NCI-H1092 (cell line): Measurements from ENCODE around the gene PRKG2.

Source experiments
- DNase-seq: peaks from one replicate; lab custom pipeline; 2025; lab: John Stamatoyannopoulos, UW

Gene PRKG2

DNA sequence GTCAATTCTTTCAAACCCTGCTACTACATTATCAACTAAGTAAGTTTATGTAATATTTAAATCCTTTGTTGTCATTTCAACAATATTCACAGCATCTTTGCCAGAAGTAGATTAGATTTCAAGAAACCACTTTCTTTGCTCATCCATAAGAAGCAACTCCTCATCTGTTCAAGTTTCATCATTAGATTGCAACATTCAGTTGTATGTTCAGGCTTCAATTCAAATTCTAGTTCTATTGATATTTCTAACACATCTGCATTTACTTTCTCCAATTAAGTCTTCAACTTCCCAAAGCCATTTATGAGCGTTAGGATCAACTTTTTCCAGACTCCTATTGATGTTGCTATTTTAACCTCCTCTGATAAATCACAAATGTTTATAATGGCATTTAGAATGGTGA is 118.5 kb downstream of the PRKG2 start:
- DNase-seq, result no peak

DNA sequence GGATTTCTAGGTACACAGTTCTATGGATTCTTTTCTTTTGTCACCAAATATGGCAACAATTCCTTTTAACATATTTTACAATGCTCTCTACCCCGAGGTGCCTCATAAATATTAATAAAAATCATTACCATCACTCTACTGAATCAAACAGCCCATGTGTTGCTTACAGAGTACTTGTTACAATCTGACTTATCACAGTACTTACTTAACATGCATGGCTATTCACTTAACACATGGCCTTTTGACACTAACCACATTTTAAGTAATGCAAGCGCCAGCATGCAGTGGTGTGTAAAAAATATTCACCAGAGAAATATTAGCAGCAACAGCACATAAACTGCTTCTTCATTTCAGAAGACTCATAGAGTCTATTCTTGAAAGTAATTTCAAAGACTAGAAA is 119.6 kb downstream of the PRKG2 start:
- no peak for DNase-seq

DNA sequence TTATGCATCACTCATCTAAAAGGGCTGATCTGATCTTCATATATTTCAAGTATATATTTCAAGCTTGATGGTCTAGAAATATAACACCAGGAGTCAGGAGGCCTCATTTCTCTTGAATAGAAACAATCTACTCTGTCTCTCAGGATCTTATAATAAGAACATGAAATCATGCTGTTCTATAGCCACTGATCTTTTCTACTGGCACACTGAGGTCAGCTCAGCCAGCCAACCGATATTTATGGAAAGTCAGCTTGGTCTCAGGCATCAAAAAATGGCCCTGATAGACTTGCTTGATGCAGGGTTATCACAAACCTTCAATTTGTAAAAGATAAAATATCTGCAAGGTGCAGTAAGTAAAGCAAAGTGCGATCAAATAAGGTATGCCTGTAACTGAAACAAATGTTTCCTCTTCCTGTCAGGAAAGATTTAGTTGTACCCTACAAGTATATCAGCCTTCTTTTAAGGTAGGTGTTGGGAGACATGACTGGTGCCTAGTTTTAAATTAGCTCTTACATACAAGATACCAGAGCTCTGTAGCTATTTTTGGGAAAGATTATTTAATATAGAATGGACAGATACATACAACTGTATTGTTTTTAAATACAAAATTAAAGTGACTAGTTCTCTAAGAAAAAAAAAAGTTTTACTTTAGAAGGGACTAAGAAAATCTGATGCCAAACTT is 121.2 kb downstream of the PRKG2 start:
- DNase-seq, result no peak

DNA sequence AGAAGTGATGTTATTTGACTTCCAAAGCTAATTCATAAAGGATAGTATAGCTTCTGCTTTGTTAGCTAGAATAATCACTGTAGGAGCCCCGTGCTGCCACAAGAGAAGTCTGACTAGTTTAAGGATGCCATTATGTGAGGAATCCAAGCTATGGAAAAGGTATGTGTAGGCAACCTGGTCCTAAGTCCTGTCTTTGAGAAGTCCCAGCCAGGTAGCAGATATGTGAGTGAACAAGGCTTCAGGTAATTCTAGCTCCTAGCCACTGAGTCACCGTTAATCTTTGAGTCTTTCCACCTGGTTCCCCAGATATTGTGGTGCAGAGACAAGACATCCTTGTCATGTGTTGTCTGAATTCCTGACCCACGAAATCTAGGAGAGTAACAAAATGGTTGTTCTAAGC is 129.0 kb downstream of the PRKG2 start:
- no peak for DNase-seq

DNA sequence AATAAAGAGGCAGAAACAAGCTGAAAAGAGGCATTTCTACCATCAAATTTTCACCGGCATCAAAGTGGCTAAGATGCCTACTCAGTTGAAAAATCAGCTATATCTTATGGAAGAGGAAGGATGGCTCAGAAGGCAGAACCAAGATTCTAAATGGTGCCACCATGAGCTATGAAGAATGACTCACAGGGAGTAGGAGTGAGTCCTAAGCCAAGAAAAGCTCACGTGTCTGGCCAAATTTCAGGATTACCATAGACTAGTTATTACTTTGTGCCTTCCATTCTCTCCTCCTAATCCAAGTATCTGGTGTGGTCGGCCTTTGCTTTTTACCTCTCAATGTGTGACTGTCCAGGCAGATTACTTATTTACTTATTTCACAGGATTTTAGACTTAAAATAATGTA is 129.7 kb downstream of the PRKG2 start:
- no peak for DNase-seq

DNA sequence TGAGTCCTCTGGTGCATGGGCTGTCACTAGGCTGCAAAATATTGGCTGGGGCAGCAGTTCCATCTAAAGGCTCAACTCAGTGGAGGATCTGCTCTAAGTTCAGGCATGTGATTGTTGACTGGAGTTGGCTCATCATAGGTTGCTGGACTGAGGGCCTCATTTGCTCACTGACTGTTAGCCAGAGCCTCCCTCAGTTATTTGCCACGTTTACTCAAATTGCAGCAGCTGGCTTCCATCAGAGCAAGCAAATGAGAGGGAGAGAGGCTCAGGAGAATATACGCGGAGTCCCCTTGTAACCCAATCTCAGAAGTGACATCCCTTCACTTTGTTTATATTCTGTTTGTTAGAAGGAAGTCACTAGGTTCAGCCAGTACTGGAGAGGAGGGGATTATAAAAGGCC is 130.4 kb downstream of the PRKG2 start:
- no peak for DNase-seq

DNA sequence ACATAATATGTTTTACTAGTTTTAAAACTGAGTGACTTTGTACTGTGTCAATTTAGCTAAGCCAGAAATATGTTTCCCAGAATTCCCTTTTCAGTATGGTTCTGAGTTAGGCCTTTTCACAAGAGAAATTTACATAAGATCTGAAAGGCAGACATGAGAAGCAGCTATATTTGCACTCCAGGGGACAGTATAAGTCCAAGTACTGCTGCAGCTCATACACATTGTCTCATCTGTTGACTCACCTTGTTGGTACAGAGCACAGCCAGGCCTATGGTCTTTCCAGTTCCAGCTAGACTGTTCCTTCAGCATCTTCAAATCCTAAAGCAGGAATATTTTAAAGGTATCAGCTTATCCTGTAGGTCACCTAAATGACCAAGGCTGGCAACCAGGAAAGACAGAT is 131.0 kb downstream of the PRKG2 start:
- no peak for DNase-seq

DNA sequence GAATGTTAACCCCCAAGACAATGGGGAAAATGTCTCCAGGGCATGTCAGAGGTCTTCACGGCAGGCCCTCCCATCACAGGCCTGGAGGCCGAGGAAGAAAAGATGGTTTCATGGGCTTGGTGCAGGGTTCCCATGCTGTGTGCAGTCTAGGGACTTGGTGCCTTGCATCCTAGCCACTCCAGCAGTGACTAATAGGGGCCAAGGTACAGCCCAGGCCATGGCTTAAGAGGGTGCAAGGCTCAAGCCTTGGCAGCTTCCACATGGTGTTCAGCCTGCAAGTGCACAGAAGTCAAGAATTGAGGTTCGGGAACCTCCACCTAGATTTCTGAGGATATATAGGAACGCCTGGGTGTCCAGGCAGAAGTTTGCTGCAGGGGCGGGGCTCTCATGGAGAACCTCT is 133.9 kb downstream of the PRKG2 start:
- no peak for DNase-seq

DNA sequence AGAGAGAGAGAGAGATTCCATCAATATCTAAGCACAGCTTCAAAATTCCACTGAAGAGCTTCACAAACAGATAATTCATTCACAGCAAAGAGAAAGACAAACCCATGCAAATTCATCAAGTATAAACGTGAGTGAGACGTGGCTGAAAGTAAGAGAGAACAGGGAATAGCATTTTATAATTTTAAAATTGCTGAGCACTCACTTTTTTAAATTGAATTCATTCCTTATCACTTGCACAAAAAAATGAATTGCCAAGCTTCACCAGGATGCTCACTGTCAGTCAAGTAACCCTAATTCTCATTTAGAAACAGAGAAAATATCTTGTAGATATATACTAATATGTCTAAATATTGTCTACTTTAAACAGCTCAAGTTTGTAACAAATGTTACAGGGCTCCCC is 144.0 kb downstream of the PRKG2 start:
- DNase-seq, result no peak

DNA sequence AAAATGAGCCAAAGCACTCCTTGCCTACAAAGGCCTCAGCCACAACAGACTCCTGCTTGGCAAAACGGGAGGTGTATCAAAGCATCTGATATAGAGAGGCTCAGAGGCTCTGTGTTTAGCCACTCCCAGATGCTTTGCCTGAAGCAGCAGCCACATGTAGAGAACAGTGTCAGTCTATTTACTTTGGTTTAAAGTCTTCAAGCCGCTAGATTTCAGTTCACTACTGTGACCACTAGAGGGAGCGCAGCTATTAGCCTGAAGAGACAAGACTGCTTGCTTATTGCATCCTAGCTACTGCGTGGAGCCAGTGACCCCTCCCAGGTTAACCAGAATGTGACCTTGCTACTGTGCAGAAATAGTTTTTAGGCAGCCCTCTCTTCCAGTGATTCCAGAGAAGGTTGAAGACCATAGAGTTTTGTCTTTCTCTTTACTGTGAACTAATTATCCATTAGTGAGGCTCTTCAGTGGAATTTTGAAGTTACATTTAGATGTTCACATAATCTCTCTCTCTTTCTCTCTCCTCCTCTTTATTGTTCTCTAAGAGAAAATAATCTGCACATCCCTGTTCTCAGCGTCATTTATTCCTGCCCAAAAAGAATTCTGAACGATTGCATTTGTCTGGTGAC is 145.2 kb downstream of the PRKG2 start:
- peak; percentile 79 for DNase-seq

DNA sequence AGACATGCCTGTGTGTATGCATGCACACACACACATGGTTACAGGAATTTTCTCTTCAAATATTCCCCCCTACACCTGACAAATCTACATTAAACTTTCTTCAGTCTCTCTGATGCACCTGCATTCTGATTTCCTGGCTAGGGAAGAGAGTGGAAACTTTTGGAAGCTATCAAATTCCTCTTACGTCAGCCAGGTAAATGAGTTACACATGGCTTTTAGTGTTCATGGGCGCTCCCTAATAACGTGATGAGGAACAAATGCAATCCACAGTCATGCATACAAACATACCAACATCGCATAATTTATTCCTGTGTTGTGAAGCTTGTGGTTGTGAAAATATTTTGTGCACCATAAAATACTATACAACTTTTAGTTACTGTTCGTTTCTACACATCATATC is 149.6 kb downstream of the PRKG2 start:
- DNase-seq, result no peak

DNA sequence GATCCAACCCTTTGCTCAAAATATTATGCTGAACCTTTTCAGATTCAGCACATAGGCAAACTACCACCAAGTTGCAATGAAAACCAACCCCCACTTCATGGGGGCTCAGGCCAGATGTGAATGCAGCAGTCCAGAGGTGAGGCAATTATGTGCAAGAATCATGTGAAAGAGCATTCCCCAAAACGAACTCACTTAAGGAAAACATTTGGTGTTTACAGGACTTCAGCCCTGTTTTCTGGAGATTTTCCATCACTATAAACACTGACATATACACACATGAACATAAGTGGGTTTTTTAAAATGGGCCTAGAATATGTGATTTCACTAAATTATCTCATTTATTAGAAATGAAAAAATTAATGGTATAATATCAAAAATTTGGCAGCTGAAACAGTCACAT is 153.0 kb downstream of the PRKG2 start:
- no peak for DNase-seq

DNA sequence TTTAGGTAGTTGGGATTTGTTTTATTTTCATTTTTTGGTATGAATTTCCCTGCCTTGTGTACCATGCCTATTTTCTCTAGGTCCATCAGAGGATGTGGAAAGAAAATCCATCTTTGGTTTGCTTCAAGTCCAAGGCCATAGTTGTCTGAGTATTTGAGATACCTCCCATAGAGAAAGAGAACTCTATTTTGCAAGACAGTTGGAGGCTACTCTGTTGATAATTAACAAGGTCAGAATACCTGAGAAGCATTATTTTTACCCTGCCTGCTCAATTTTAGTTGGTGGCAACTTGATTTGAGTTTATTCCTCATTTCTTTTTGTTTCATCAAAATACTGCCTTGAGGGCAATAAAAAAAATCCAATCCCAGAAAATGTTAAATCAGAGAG is 153.7 kb downstream of the PRKG2 start:
- no peak for DNase-seq

DNA sequence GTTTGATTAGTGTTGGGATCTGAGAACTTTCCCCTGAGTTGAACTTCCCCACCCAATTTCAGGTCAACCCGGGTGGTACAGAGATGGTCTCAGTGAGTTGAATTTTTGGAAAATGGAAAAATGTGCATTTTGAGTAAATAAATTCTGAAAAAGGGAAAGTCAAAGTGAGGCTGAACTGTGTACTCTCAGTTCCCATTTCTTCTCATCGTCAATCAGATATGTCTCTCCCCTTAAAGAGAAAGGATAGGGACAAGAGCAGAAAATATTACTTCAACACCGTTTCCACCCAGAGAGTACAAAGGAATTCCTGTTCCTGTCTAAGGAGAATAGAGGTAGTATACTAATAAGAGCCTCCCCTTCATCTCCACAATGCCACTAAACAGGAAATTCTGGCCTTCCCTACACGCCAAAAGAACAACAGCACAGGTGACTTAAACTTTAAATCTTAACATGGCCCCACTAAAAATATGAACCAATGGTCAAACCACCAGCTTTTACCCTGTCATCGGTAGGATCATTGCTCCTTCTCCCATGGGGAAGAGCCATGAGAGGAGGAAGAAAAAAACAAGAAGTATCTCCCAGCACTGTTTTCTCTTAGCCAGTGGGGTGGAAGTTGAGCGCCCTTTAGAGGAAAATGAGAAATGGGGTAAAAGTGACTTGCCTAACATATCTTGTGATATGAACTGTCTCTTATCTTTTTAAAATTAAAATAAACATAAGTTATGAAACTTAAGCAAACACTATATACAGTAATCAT is 154.3 kb downstream of the PRKG2 start:
- no peak for DNase-seq

DNA sequence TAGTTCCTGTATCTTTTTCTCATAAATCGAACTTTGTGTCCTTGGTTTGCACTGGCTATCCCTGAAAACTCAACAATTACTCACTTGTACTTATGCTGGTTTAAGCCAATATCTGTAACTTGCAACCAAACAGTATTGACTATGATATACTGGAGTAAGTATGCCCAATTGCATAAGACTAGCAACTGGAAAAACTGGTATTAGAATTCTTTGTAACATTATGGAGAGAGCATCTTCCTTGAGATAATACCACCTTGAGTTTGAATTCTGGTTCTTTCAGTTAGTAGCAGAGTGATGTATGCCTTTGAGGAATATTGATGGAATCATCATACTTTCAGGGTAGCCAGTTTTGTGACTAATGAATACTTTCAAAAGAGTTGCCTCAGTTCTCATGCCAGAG is 156.4 kb downstream of the PRKG2 start:
- DNase-seq, result no peak

DNA sequence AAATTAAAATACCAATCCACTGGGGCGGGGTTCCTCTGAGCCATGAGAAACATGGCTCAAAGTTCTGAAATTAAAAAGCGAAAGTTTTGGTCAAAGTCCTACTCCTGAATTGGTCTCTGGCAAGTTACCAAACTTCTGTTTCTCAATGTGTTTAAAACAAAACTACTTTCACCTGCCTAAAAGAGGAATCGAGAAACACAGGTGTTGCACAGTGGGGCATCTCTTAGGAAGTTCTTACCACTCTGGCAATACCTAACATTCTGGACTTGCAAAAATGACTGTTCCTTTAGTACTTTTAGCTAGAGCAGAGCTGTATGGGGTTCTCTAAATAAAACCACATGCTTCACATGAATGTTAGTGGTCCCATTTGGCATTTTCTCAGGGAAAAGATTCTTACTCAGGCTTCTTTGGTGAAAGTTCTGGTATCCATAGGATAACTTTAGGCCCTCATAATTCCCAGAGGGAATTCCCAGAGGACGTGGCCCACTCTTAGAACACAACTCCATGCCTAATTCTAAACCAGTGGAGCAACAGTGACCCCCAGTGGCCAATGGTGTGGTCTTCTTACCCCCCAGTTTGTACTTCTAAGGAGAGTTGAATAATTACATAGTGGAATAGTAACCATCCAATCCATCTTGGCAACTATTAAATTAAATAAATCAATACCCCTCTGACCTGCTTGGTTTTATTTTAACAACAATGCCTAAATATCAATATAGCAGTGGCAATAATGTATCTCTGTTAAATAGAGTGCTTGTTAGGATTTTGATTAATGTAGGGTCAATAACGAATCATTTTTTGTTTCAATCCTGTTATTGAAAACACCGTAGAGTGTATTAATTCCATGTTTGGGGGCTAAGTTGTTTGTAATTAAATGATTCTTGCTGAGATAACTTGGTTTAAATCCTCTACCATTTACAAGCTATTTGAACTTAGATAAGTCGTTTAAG is 162.6 kb downstream of the PRKG2 start:
- DNase-seq, result peak; percentile 38

DNA sequence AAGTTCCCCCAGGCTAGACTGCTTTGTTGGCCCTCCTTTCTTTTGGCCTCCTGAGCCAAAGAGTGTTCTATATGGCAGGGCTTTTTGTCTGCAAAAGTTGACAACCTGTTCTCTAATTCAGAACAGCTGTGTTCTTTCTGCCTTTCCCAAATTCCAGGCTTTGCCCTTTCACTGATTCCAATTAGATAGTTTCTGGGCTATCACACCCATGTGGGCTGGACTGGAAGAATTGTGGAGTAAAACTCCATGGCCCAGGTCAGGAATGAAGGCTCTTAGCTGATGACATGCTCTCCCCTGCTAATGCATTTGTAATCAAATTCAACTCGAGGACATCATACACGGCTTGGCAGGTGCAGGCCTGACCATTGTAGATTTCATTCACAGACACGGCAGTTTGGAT is 165.1 kb downstream of the PRKG2 start:
- no peak for DNase-seq

DNA sequence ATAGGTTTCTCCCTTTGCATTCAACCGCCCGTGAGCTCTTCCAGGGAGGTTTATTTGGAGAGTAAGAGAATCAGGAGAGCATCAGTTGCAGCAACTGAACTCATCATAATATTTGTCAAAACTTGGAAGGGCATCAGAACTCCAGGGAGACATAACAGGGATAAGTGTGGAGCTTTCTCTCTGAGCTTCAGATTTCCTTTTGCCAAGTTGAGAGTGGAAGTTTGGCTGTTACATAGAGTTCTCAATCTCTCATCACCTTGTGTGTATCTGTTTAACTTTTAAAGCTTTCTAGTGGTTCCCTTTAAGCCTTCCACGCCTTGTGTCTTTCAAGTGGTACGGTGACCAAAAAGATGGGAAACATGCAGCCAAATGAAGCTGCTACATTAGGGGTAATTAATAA is 165.7 kb downstream of the PRKG2 start:
- DNase-seq, result no peak

DNA sequence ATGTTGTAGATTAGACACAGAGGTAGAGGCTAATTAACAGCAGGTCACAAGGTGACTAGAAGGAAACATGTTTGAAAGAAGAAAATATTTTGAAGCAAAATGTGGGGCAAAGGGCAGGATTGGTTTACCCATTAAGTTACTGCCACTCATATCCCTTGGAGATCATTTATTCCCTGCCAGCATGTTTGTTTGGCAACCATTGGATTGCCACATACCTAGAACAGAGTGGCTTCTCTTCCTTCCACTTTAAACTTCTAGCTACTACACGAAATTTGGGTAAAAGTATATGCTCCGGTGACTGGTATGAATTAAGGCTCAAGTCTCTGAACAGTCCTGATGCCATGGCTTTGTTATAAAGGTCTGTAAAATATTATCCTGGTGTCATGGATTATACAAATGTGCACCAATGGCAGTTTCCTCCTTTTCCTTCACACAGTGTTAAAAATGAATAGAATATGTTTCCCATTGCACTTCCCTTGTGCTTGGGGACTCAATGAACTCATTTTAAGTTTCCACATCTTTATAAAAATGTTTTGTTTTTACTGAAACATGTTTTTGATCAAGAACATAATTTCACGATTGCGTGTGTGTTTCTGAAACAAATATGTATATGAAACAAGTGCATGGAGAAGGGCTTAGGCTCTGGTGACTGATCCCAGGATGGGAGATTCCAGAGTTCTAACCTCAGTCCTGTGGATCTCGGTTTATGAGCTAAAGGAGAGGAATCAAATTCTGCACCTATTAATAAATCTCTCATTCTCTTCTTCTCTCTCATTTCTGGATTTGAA is 172.2 kb downstream of the PRKG2 start:
- DNase-seq, result no peak

DNA sequence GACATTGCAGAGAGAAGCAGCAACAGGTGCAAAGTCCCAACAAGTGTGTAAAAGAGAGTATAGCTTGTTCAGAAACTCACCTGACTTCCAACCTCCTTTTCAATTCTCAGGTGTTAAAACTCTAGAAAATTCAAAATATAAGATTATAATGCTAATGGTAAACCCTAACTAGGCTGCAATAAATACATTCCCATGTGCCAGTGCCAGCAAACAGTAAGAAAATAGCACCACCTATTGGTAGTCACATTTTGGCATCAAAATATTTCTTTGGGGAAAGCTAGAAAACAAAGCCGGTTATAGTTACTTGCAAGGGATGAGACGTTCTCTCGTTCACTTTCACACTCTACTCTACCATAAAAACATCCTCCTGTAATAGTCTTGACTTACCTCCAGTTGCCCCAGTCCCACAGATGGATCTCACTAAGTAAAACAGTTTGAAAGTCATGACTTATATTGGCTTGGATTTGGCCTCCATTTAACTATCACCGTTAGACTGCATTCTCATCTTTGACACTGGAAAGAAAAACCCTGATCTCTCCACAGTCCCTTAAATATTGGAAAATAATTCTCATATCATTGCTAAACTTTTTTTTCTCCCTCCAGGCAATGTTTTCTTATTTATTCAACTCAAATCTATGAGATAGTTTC is 174.9 kb downstream of the PRKG2 start:
- DNase-seq, result peak; percentile 13

DNA sequence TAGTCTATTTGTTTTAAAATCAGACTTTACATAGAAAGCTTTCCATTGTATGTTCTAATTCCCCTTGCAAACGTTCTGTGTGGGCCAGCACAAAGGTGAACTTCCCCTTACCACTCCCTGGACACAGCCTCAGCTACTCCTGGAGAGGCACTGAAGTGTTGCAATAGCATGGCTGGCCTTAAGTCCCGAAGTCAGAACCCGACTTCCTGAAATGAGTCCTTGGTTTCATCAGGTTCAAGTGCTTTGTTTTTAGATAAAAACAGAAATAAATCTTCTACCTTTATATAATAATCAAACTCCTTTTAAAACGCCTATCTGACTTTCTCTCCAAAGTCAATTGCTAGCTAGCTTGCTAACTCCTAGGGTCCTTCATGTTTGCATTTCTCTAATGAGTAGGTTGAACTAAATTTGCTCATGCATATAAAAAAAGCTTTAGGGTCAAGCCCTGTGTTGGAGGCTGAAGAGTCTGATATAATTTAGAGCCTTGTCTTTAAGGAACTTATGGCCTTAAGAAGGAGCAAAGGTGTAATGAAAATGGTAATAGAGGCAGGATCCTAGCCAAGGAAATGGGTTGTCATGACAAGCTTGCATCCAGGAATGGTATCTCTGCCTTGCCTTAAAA is 175.6 kb downstream of the PRKG2 start:
- DNase-seq, result no peak
